HepG2 (cell line): ENCODE data around the gene PMM2. TPM values are rescaled to one million over a fixed set of nuclear protein-coding genes. Genes with fewer than 3 reads are reported as not detected.
A peak's percentile ranks its signal among the peaks of the same experiment; 100 is the strongest.

Experiments used
- BRCA1 ChIP-seq: sonication (generic); formaldehyde crosslinking; IDR thresholded peaks from 2 replicates; pipeline ENCODE4 v1.4.0; 2020; ENCODE audit warnings: missing genetic modification reagents
- DBP ChIP-seq: sonication (generic); formaldehyde crosslinking; IDR thresholded peaks from 2 replicates; pipeline ENCODE4 v1.4.0; 2020; ENCODE audit warnings: missing genetic modification reagents; ENCODE audit errors: not compliant biosample characterization
- EP300 ChIP-seq, 3 experiments: sonication (generic) in 1 of 3; formaldehyde crosslinking in 1 of 3; IDR thresholded peaks; 2 replicates each; pipeline versions ENCODE4 v1.5.1 to v1.6.1; 2011 to 2020; ENCODE audit warnings: low read depth in 2 of 3, low read length in 2 of 3, borderline replicate concordance in 1 of 3, improper control_type of control experiment in 1 of 3, mild to moderate bottlenecking in 1 of 3, missing genetic modification reagents in 1 of 3, moderate library complexity in 1 of 3
- MEF2D ChIP-seq: sonication (generic); formaldehyde crosslinking; IDR thresholded peaks from 2 replicates; pipeline ENCODE4 v1.5.1; 2020; ENCODE audit warnings: mild to moderate bottlenecking, missing genetic modification reagents
- MIER2 ChIP-seq: IDR thresholded peaks from 2 replicates; pipeline ENCODE4 v1.6.1; 2016; ENCODE audit warnings: missing biosample characterization, missing genetic modification reagents
- NBN ChIP-seq: fragments of 450-650 bp; conservative IDR thresholded peaks from 2 replicates; pipeline ENCODE4 v1.6.1; 2017
- TAF15 ChIP-seq: fragments of 200-400 bp; formaldehyde crosslinking; IDR thresholded peaks from one replicate; pipeline ENCODE4 v1.6.1; 2018; ENCODE audit warnings: mild to moderate bottlenecking, low read depth, low read length; ENCODE audit not compliant: poor library complexity, severe bottlenecking
- TOPORS ChIP-seq: sonication (generic); formaldehyde crosslinking; IDR thresholded peaks from 2 replicates; pipeline ENCODE4 v1.8.0; 2023; ENCODE audit warnings: mild to moderate bottlenecking, missing genetic modification reagents
- ZFP90 ChIP-seq: sonication (generic); formaldehyde crosslinking; IDR thresholded peaks from 2 replicates; pipeline ENCODE4 v1.8.0; 2022; ENCODE audit warnings: missing genetic modification reagents, mild to moderate bottlenecking, inconsistent platforms, borderline replicate concordance
- ZIK1 ChIP-seq: sonication (generic); formaldehyde crosslinking; IDR thresholded peaks from 2 replicates; pipeline ENCODE4 v1.5.0; 2020; ENCODE audit warnings: mild to moderate bottlenecking, low read depth, missing genetic modification reagents, borderline replicate concordance
- ZMAT3 ChIP-seq: sonication (generic); formaldehyde crosslinking; conservative IDR thresholded peaks from 2 replicates; pipeline ENCODE4 v1.7.0; 2021; ENCODE audit warnings: missing genetic modification reagents
- ZMYM4 ChIP-seq: sonication (generic); formaldehyde crosslinking; IDR thresholded peaks from 2 replicates; pipeline ENCODE4 v1.8.1; 2023; ENCODE audit warnings: mild to moderate bottlenecking, missing genetic modification reagents
- ZNF569 ChIP-seq: sonication (generic); formaldehyde crosslinking; IDR thresholded peaks from 2 replicates; pipeline ENCODE4 v1.5.0; 2020; ENCODE audit warnings: mild to moderate bottlenecking, missing genetic modification reagents, moderate library complexity, borderline replicate concordance
- ZNF782 ChIP-seq: sonication (generic); formaldehyde crosslinking; IDR thresholded peaks from 2 replicates; pipeline ENCODE4 v1.4.0; 2020; ENCODE audit warnings: missing genetic modification reagents, mild to moderate bottlenecking, borderline replicate concordance
- ZNF800 ChIP-seq: sonication (generic); formaldehyde crosslinking; IDR thresholded peaks from 2 replicates; pipeline ENCODE4 v1.4.0; 2020; ENCODE audit warnings: missing genetic modification reagents
- ZXDC ChIP-seq: sonication (generic); formaldehyde crosslinking; IDR thresholded peaks from 2 replicates; pipeline ENCODE4 v1.5.0; 2020; ENCODE audit warnings: mild to moderate bottlenecking, missing genetic modification reagents
- polyA plus RNA-seq, 8 experiments: library from polyadenylated mRNA; depleted of rRNA in 3 of 8; stranded (reverse) in 7 of 8; unstranded in 1 of 8; fragments of >200 nt; fragmentation: Illumina TruSeq in 4 of 8; extraction: Trizol in 4 of 8; gene quantifications; 2 replicates each; pipeline versions ENCODE4 v1.2.1 to v1.2.3, GENCODE V29; 2011 to 2016; ENCODE audit warnings: low read depth in 4 of 8, missing spikeins in 1 of 8, mixed read lengths in 1 of 8; ENCODE audit not compliant: insufficient read depth in 1 of 8
- total RNA-seq, 5 experiments: library from RNA; depleted of rRNA; stranded (reverse); fragments of >200 nt; fragmentation: Illumina TruSeq; extraction: Trizol; gene quantifications; 2 replicates each; pipeline ENCODE4 v1.2.3, GENCODE V29; 2016; ENCODE audit warnings: low read depth in 1 of 5

The PMM2 gene
- total and polyA plus RNA-seq, 2 of the 13 experiments (the other 11 are each of a cell fraction or from before 2014, with no cell fraction given) = 52.2 to 93.7 TPM

- TF ChIP-seq ZNF782 (CRISPR knock-in tag) = peak; percentile 20; the same call in 1 of the 2 replicates
- no peak for TF ChIP-seq NBN
- no peak for TF ChIP-seq ZXDC (CRISPR knock-in tag)
- TF ChIP-seq ZMYM4 (CRISPR knock-in tag) = peak; percentile 60
- peak; percentile 54 for TF ChIP-seq MEF2D (CRISPR knock-in tag)
- TF ChIP-seq EP300 (IDR thresholded peaks at IDR 0.05; ENCODE audit: low read depth in 2 of 2, low read length in 2 of 2) = peak; percentile 42 to 95; a peak in 3 of 4 replicates
- TF ChIP-seq EP300 (CRISPR knock-in tag; IDR thresholded peaks at IDR 0.05; ENCODE audit: borderline replicate concordance) = peak; percentile 81
- 0 out of 2 replicates have a peak, but pooled peaks have one; percentile 79 for TF ChIP-seq ZIK1
- TF ChIP-seq ZMAT3 (CRISPR knock-in tag) = no peak
- TF ChIP-seq ZNF569 (CRISPR knock-in tag) = no peak
- peak; percentile 76 for TF ChIP-seq ZFP90
- TF ChIP-seq MIER2 (CRISPR knock-in tag) = peak; percentile 65; the same call in 1 of the 2 replicates
- no peak for TF ChIP-seq TAF15
- no peak for TF ChIP-seq ZNF800 (CRISPR knock-in tag)
- TF ChIP-seq BRCA1 (CRISPR knock-in tag) = peak; percentile 31; the same call in 1 of the 2 replicates
- 0 out of 2 replicates have a peak, but pooled peaks have one; percentile 26 for TF ChIP-seq TOPORS (CRISPR knock-in tag)
- peak; percentile 18 for TF ChIP-seq DBP
These were observed 62.6 kb downstream of the PMM2 start (continued) for GRCh38 chr16:8859913-8860881.
